NCI-H345 (cell line): ENCODE data around the gene TPI1.
"Not testable (repeated sequence)": the region's sequence is repeated elsewhere in the genome, so short reads cannot be mapped to it uniquely, and the experiment has no call there.

Experiments
- DNase-seq: peaks from one replicate; lab custom pipeline; 2025; lab: John Stamatoyannopoulos, UW

The TPI1 gene

GRCh38 chr12:6894321-6894720 lies 27.0 kb downstream of the TPI1 start:
- no peak for DNase-seq

- DNase-seq, result no peak
Measured at GRCh38 chr12:6896846-6897435, 29.6 kb downstream of the TPI1 start.

GRCh38 chr12:6899427-6899826 lies 32.1 kb downstream of the TPI1 start:
- no peak for DNase-seq

- DNase-seq, result peak; percentile 78
Measured at GRCh38 chr12:6899837-6900519, 32.6 kb downstream of the TPI1 start.

GRCh38 chr12:6902448-6902847 lies 35.1 kb downstream of the TPI1 start:
- no peak for DNase-seq

GRCh38 chr12:6903722-6904121 lies 36.4 kb downstream of the TPI1 start:
- no peak for DNase-seq

- peak; percentile 97 for DNase-seq
Measured at GRCh38 chr12:6904280-6905276, 37.2 kb downstream of the TPI1 start, which contains the start of gene LRRC23. LRRC23 (plus strand) TSS chr12:6904822; CDS start chr12:6905634, 812 bp downstream.

GRCh38 chr12:6905414-6906040 lies 38.2 kb downstream of the TPI1 start:
- no peak for DNase-seq

- DNase-seq, result not testable (repeated sequence)
Measured at GRCh38 chr12:6908141-6908540, 40.8 kb downstream of the TPI1 start.

- no peak for DNase-seq
Measured at GRCh38 chr12:6909421-6910145, 42.3 kb downstream of the TPI1 start.

- DNase-seq, result no peak
Measured at GRCh38 chr12:6912164-6912935, 45.0 kb downstream of the TPI1 start.

GRCh38 chr12:6914246-6914946 lies 47.1 kb downstream of the TPI1 start, which contains the start of gene ENO2:
ENO2 (plus strand) TSS chr12:6914580; CDS start chr12:6915833, 1,253 bp downstream.
- DNase-seq, result peak; percentile 73

- DNase-seq, result peak; percentile 56
Measured at GRCh38 chr12:6914947-6915788, 47.8 kb downstream of the TPI1 start.

GRCh38 chr12:6915789-6916285 lies 48.5 kb downstream of the TPI1 start:
- DNase-seq, result no peak

GRCh38 chr12:6916426-6917200 lies 49.3 kb downstream of the TPI1 start:
- no peak for DNase-seq

- no peak for DNase-seq
Measured at GRCh38 chr12:6917491-6918231, 50.3 kb downstream of the TPI1 start.

GRCh38 chr12:6919588-6919987 lies 52.3 kb downstream of the TPI1 start:
- no peak for DNase-seq
